Keratinocyte (primary cell): ENCODE measurements around the gene DOC2A. TPM values are rescaled to one million over a fixed set of nuclear protein-coding genes. Genes with fewer than 3 reads are reported as not detected.

Source experiments
- DNase-seq: peaks from one replicate; pipeline ENCODE4 v3.0.0-alpha.2; 2011; ENCODE audit warnings: low read depth, missing footprints, low spot score
- FAIRE-seq: peaks from 2 replicates; lab custom pipeline; 2011; peaks lifted over from hg19 to GRCh38; lab: Jason Lieb, UNC
- H2AFZ ChIP-seq: 2 replicates; pipeline ENCODE4 v1.6.0; 2012; ENCODE audit warnings: low read length, control low read depth, inconsistent platforms; ENCODE audit not compliant: control insufficient read depth
- H3K27ac ChIP-seq: 2 replicates; pipeline ENCODE4 v1.5.1; 2011; ENCODE audit warnings: low read length; ENCODE audit not compliant: control insufficient read depth, insufficient read depth
- H3K27me3 ChIP-seq: 3 replicates; pipeline ENCODE4 v1.6.0; 2011; ENCODE audit warnings: low read length; ENCODE audit not compliant: control insufficient read depth, insufficient read depth; ENCODE audit errors: extremely low read depth
- H3K36me3 ChIP-seq, 2 experiments: 2 replicates in 1 of 2; 3 replicates in 1 of 2; pipeline ENCODE4 v1.5.1; 2011; ENCODE audit warnings: low read length in 2 of 2, mild to moderate bottlenecking in 1 of 2; ENCODE audit not compliant: control insufficient read depth in 2 of 2, insufficient read depth in 2 of 2; ENCODE audit errors: extremely low read depth in 1 of 2
- H3K4me1 ChIP-seq: 3 replicates; pipeline ENCODE4 v1.5.1; 2011; ENCODE audit warnings: low read length; ENCODE audit not compliant: control insufficient read depth, insufficient read depth; ENCODE audit errors: extremely low read depth
- H3K4me2 ChIP-seq: 3 replicates; pipeline ENCODE4 v1.6.0; 2011; ENCODE audit warnings: low read depth, low read length; ENCODE audit not compliant: control insufficient read depth, insufficient read depth; ENCODE audit errors: extremely low read depth
- H3K4me3 ChIP-seq, 3 experiments: fragments of 200-600 bp in 1 of 3; sonication (generic) in 1 of 3; 2 replicates in 2 of 3; 3 replicates in 1 of 3; pipeline ENCODE4 v1.5.1; 2011 to 2016; ENCODE audit warnings: low read length in 3 of 3, mild to moderate bottlenecking in 3 of 3, control low read depth in 2 of 3, inconsistent platforms in 1 of 3, low read depth in 1 of 3, mixed read lengths in 1 of 3, mixed run types in 1 of 3, moderate library complexity in 1 of 3; ENCODE audit not compliant: control insufficient read depth in 2 of 3, insufficient read depth in 2 of 3; ENCODE audit errors: extremely low read depth in 1 of 3
- H3K79me2 ChIP-seq: 2 replicates; pipeline ENCODE4 v1.6.0; 2012; ENCODE audit warnings: low read length; ENCODE audit not compliant: control insufficient read depth, insufficient read depth
- H3K9ac ChIP-seq: 3 replicates; pipeline ENCODE4 v1.6.0; 2011; ENCODE audit warnings: low read length; ENCODE audit not compliant: control insufficient read depth, insufficient read depth; ENCODE audit errors: extremely low read depth
- H3K9me1 ChIP-seq: 3 replicates; pipeline ENCODE4 v1.6.0; 2011; ENCODE audit warnings: low read length; ENCODE audit not compliant: control insufficient read depth, insufficient read depth; ENCODE audit errors: extremely low read depth
- H3K9me3 ChIP-seq: 2 replicates; pipeline ENCODE4 v1.5.1; 2012; ENCODE audit warnings: low read depth, low read length; ENCODE audit not compliant: control insufficient read depth
- H4K20me1 ChIP-seq: 3 replicates; pipeline ENCODE4 v1.6.0; 2011; ENCODE audit warnings: low read length; ENCODE audit not compliant: control insufficient read depth, insufficient read depth; ENCODE audit errors: extremely low read depth
- CTCF ChIP-seq, 3 experiments: IDR thresholded peaks in 1 of 3; conservative IDR thresholded peaks in 1 of 3; optimal IDR thresholded peaks in 1 of 3; 2 replicates in 2 of 3; 3 replicates in 1 of 3; pipeline versions ENCODE3 to v1.5.1; 2011; ENCODE audit warnings: low read length in 3 of 3, mild to moderate bottlenecking in 3 of 3, moderate library complexity in 2 of 3, control low read depth in 1 of 3, inconsistent platforms in 1 of 3; ENCODE audit not compliant: insufficient read depth in 2 of 3; ENCODE audit errors: extremely low read depth in 1 of 3
- EZH2 ChIP-seq: IDR thresholded peaks from one replicate; pipeline ENCODE4 v1.6.1; 2012; ENCODE audit warnings: inconsistent platforms, mild to moderate bottlenecking, low read length, moderate library complexity
- dilution Hi-C: fragments of 300-500 bp; cut with MboI; formaldehyde crosslinking; loops from one replicate; pipeline ENCODE4 v1.7.0; 2020; ENCODE audit warnings: low sequenced_read_pairs; ENCODE audit not compliant: extremely low pct_ligation_motif_present
- polyA plus RNA-seq, 5 experiments: library from polyadenylated mRNA; depleted of rRNA in 3 of 5; stranded (reverse) in 3 of 5; stranded (forward) in 1 of 5; unstranded in 1 of 5; fragments of >200 nt; gene quantifications; 1 replicate in 1 of 5; 2 replicates in 3 of 5; 3 replicates in 1 of 5; pipeline versions ENCODE4 v1.2.1 to v1.2.3, GENCODE V29; 2011 to 2012; ENCODE audit warnings: missing spikeins in 2 of 5, low read depth in 1 of 5, low replicate concordance in 1 of 5

The DOC2A gene
- polyA plus RNA-seq, 1 donor (not counting 4 experiments of a cell fraction or from before 2014, with no cell fraction given) = 0.26 TPM

GRCh38 chr16:30025574-30025973, 14.7 kb upstream of the DOC2A start:
- no peaks in the 10 kb centered on the region for H3K36me3 ChIP-seq
- peaks cover 4% of the 10 kb centered on the region for H3K4me1 ChIP-seq
- TF ChIP-seq EZH2 (no peak), CTCF (optimal IDR thresholded peaks at IDR 0.05 in 1 of 3, IDR thresholded peaks at IDR 0.05 in 1 of 3, conservative IDR thresholded peaks at IDR 0.05 in 1 of 3; ENCODE audit: extremely low read depth in 1 of 3, insufficient read depth in 2 of 3, low read length in 3 of 3) (no peak)
- no peak overlapping the region for H2AFZ ChIP-seq
- FAIRE-seq (no peak), DNase-seq (no peak)
- no peak overlapping the region for H3K4me2 ChIP-seq
- H3K9me3 ChIP-seq = no peaks in the 10 kb centered on the region
- no peak overlapping the region for H3K9ac ChIP-seq
- H3K4me3 ChIP-seq = no peak overlapping the region
- dilution Hi-C loops = no loop called here
- H3K27me3 ChIP-seq = peaks cover 27% of the 10 kb centered on the region
- no peaks in the 10 kb centered on the region for H3K9me1 ChIP-seq
- H4K20me1 ChIP-seq = no peaks in the 10 kb centered on the region
- H3K79me2 ChIP-seq = no peaks in the 10 kb centered on the region
- H3K27ac ChIP-seq = no peak overlapping the region

- TF ChIP-seq EZH2 (no peak), CTCF (optimal IDR thresholded peaks at IDR 0.05 in 1 of 3, IDR thresholded peaks at IDR 0.05 in 1 of 3, conservative IDR thresholded peaks at IDR 0.05 in 1 of 3; ENCODE audit: extremely low read depth in 1 of 3, insufficient read depth in 2 of 3, low read length in 3 of 3) (no peak)
- FAIRE-seq (no peak), DNase-seq (no peak)
- H3K27me3 ChIP-seq = peaks cover 23% of the 10 kb centered on the region
- H3K4me2 ChIP-seq = no peak overlapping the region
- H3K4me1 ChIP-seq = peaks cover 4% of the 10 kb centered on the region
- H2AFZ ChIP-seq = no peak overlapping the region
- no peaks in the 10 kb centered on the region for H3K9me3 ChIP-seq
- no peaks in the 10 kb centered on the region for H3K9me1 ChIP-seq
- H3K36me3 ChIP-seq = no peaks in the 10 kb centered on the region
- dilution Hi-C loops = no loop called here
- no peak overlapping the region for H3K4me3 ChIP-seq
- no peaks in the 10 kb centered on the region for H4K20me1 ChIP-seq
- H3K79me2 ChIP-seq = no peaks in the 10 kb centered on the region
- no peak overlapping the region for H3K9ac ChIP-seq
- no peak overlapping the region for H3K27ac ChIP-seq
Measured at GRCh38 chr16:30025156-30025555, 14.3 kb upstream of the DOC2A start.
